Activated T-helper 1 cell treated with anti-CD3 and anti-CD28 coated beads, Interleukin-12 subunit alpha, Interleukin-12 subunit beta, Interleukin-2, Interleukin-4 antibody, amounts not matched to agents 30 ng/mL and 10 ng/mL and 1 ng/mL, durations not matched to agents 14 hours and 24 hours and 36 hours (primary cell): Measurements from ENCODE around the gene FOXO3. TPM values are rescaled to one million over a fixed set of nuclear protein-coding genes. Genes with fewer than 3 reads are reported as not detected.

Source experiments
- DNase-seq: peaks from one replicate; pipeline ENCODE4 v3.0.0; 2021; ENCODE audit warnings: low spot score
- H3K27ac Mint-ChIP-seq: one replicate; pipeline ENCODE4 v1.8.0; 2021; ENCODE audit warnings: mild to moderate bottlenecking, mixed read lengths
- H3K27me3 Mint-ChIP-seq: one replicate; pipeline ENCODE4 v1.8.0; 2022; ENCODE audit warnings: mild to moderate bottlenecking, moderate library complexity, mixed read lengths; ENCODE audit not compliant: insufficient read depth
- H3K36me3 Mint-ChIP-seq: one replicate; pipeline ENCODE4 v1.8.0; 2021; ENCODE audit warnings: low read depth, mixed read lengths
- H3K4me1 Mint-ChIP-seq: one replicate; pipeline ENCODE4 v1.8.0; 2021; ENCODE audit warnings: low read depth, mixed read lengths
- H3K4me3 Mint-ChIP-seq: one replicate; pipeline ENCODE4 v1.8.0; 2021; ENCODE audit warnings: mild to moderate bottlenecking, moderate library complexity, mixed read lengths
- H3K9me3 Mint-ChIP-seq: one replicate; pipeline ENCODE4 v1.8.0; 2021; ENCODE audit warnings: mixed read lengths
- intact Hi-C: fragments of 100-400 bp; cut with micrococcal nuclease; formaldehyde crosslinking; loops from one replicate; pipeline ENCODE4 v1.15.1; 2024
- total RNA-seq: library from RNA; stranded (reverse); gene quantifications from 2 replicates; pipeline ENCODE4 v1.2.3, GENCODE V29; 2022

The FOXO3 gene
- total RNA-seq, 1 donor from 2014 or later, result 8.6 TPM

DNA sequence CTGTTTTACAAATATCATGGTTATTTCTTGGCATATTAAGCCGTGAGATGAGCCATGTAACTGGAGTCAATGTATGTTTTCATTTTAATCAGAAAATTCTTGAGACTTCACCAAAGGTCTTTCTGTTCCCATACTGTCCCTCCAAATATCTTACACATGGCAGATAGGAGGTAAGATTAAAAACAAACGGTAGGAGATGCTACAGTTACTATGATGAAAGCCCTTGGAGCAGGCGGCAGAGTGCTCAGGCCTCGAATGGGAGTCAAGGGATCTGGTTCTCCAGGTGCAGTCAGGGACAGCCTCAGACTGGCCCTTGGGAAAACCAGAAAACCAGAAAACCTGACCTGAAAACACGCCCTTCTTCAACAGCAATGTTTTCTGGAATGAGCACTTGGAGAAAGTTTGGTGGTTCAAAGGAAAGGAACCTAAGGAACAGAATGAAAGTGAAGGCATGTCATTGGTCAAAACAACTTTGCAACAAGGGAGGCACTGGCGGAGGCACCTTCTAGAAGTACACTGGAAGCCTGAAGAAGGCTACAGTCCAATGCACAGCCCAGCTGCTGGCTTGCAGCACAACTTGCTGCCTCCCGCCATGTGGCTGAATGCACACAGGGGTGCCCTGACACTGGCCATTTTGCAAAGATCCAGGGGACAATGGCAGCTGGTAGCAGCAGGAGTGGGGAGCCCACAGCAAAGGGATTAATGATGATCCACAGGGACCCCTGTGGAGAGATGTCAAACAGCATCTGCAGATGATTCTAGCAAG is 17.4 kb upstream of the FOXO3 start:
- peaks cover 42% of the 10 kb centered on the region for H3K27me3 Mint-ChIP-seq
- no peak for DNase-seq
- no peak overlapping the region for H3K27ac Mint-ChIP-seq
- intact Hi-C loops, result loop anchor here (5.0 kb wide), 2 partner anchors 464 to 839 kb away; partner anchors contain the start of gene CD164
- H3K4me3 Mint-ChIP-seq, result no peak overlapping the region
- no peaks in the 10 kb centered on the region for H3K36me3 Mint-ChIP-seq
- peaks cover 9% of the 10 kb centered on the region for H3K9me3 Mint-ChIP-seq
- peaks cover 10% of the 10 kb centered on the region for H3K4me1 Mint-ChIP-seq

DNA sequence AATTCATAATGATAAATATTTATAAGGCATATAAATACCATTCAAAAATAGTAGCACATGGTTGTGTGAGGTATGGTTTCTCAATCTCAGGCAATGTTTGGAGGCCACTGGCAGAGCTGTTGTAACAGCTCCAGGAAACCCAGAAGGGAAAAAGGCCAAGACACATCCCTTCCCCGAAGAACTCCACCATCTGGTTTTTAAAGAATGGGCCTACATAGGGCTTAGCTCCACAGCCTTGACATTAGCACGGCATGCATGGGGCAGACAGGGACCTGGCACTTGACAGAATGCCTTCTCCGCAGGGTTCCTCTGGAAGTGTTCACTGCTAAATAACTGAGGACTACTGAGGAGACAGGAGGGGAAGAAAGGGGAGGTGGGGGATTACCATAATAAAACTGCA is 16.1 kb upstream of the FOXO3 start:
- H3K27me3 Mint-ChIP-seq, result peaks cover 44% of the 10 kb centered on the region
- intact Hi-C loops, result loop anchor here (5.0 kb wide), 2 partner anchors 463 to 838 kb away; partner anchors contain the start of gene CD164
- no peak overlapping the region for H3K27ac Mint-ChIP-seq
- no peak overlapping the region for H3K4me3 Mint-ChIP-seq
- DNase-seq, result no peak
- H3K9me3 Mint-ChIP-seq, result peaks cover 6% of the 10 kb centered on the region
- H3K4me1 Mint-ChIP-seq, result peaks cover 10% of the 10 kb centered on the region
- no peaks in the 10 kb centered on the region for H3K36me3 Mint-ChIP-seq

- intact Hi-C loops, result no loop called here
- no peak overlapping the region for H3K4me3 Mint-ChIP-seq
- H3K9me3 Mint-ChIP-seq, result no peaks in the 10 kb centered on the region
- no peak overlapping the region for H3K27ac Mint-ChIP-seq
- no peaks in the 10 kb centered on the region for H3K36me3 Mint-ChIP-seq
- no peak for DNase-seq
- peaks cover 36% of the 10 kb centered on the region for H3K27me3 Mint-ChIP-seq
- H3K4me1 Mint-ChIP-seq, result peaks cover 10% of the 10 kb centered on the region
Observed at GRCh38 chr6:108546079-108547049, 14.4 kb upstream of the FOXO3 start.

DNA sequence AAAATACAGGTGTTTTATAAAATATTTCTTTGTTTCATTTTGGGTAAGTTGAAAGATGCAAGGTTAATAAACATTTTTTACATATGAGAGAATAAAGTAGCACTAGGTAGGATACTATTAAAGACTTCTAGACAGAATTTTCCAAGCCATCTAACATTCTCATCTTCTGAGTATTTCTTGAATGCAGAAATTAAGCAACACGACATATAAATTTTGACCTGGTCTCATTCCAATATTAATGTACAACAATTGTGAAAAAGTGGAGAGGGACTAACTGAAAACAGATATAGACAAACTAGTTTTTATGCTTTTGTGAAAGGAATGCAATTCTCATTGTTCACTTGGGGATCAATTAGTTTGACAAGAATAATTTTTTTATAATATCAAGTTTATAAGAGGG is 11.5 kb upstream of the FOXO3 start:
- H3K4me1 Mint-ChIP-seq, result no peaks in the 10 kb centered on the region
- no peaks in the 10 kb centered on the region for H3K9me3 Mint-ChIP-seq
- no peak overlapping the region for H3K27ac Mint-ChIP-seq
- DNase-seq, result no peak
- peaks cover 41% of the 10 kb centered on the region for H3K27me3 Mint-ChIP-seq
- no peak overlapping the region for H3K4me3 Mint-ChIP-seq
- no peaks in the 10 kb centered on the region for H3K36me3 Mint-ChIP-seq
- intact Hi-C loops, result no loop called here

DNA sequence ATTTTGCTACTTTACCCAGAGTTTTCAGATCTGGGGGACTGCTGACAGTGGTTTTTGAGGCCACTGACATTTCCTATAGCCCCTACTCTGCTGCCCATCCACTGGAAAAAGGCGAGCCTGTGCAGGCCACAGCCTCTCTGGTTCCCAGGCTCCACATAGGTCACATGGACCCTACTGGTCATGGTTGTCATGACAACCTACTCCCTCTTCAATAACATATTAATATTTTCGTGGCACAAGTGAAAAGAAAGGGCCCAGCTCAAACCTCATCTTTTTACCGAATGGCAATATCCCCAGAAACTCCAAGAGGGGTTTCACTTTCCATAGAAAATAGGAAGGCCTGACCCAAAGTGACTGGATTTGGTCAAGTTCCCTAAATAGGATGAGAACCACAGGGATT is 11.0 kb upstream of the FOXO3 start:
- H3K4me3 Mint-ChIP-seq, result no peak overlapping the region
- no peak overlapping the region for H3K27ac Mint-ChIP-seq
- no peak for DNase-seq
- intact Hi-C loops, result loop anchor here (10.0 kb wide), 1 partner anchor 835 kb away; no protein-coding TSS in a partner anchor
- no peaks in the 10 kb centered on the region for H3K9me3 Mint-ChIP-seq
- H3K36me3 Mint-ChIP-seq, result no peaks in the 10 kb centered on the region
- H3K27me3 Mint-ChIP-seq, result peaks cover 45% of the 10 kb centered on the region
- no peaks in the 10 kb centered on the region for H3K4me1 Mint-ChIP-seq

DNA sequence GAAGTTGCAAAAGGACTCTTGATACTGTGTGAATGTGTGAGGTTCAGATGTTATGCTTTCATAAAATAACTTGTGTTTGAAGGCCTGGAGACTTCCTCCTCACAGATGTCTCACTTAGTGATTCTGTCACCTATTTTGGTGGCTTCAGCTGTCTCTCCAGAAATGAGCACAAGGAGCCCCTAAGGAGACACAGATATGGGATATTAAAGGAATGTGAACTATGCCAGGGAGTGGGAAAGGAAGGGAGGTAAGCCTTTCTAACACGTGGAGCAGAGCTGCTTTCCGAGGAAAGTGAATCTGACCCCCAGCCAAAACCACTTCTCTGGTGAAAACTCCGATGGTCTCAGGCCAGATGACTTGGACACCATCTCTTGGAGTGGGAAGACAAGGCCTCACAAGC is 10.5 kb upstream of the FOXO3 start:
- Mint-ChIP-seq H3K36me3 (no peaks in the 10 kb centered on the region), H3K27me3 (peaks cover 50% of the 10 kb centered on the region), H3K4me1 (no peaks in the 10 kb centered on the region), H3K27ac (no peak overlapping the region), H3K9me3 (no peaks in the 10 kb centered on the region), H3K4me3 (no peak overlapping the region)
- intact Hi-C loops, result loop anchor here (10.0 kb wide), 1 partner anchor 835 kb away; no protein-coding TSS in a partner anchor
- DNase-seq, result no peak

DNA sequence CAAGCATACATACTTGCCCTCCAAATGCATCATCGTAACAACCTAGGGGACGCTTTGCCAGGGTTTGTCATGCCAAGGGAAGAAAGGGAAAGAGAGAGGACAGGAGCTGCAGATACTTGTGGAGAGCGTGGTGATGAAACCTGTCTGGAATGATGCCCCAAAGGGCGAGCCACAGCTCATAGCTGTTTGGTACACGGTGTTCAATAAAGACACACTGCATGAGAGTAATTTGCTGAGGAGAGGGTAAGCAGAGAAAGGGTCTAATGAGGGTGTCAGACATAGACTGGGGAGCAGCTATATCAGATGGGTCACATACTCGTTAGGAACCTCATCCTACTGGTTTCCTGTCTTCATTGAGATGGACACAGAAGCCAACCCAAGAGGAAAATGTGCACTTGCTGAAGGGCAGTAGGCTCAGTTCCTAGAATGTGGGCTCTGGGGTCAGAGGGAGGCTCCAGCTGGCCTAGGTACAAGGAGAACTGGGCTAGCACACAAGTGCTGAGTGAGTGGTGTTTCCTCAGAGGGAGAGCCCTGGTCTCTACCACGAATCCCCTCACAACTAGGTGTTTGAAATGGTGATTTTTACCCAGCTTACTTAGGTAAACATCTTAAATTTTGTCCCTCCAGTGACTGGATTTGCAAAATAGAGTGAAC is 5.2 kb upstream of the FOXO3 start:
- no peak for DNase-seq
- Mint-ChIP-seq H3K4me1 (peaks cover 22% of the 10 kb centered on the region), H3K27ac (no peak overlapping the region), H3K27me3 (peaks cover 46% of the 10 kb centered on the region), H3K4me3 (no peak overlapping the region), H3K36me3 (no peaks in the 10 kb centered on the region), H3K9me3 (no peaks in the 10 kb centered on the region)
- intact Hi-C loops, result loop anchor here (5.0 to 10.0 kb wide), 4 partner anchors 387 to 1137 kb away; partner anchors contain the start of genes AK9 and FIG4

- DNase-seq, result no peak
- Mint-ChIP-seq H3K4me1 (peaks cover 22% of the 10 kb centered on the region), H3K27me3 (peaks cover 46% of the 10 kb centered on the region), H3K36me3 (no peaks in the 10 kb centered on the region), H3K9me3 (no peaks in the 10 kb centered on the region), H3K4me3 (peak overlapping the region; percentile 73), H3K27ac (peak overlapping the region; percentile 72)
- intact Hi-C loops, result loop anchor here (5.0 to 10.0 kb wide), 4 partner anchors 386 to 1136 kb away; partner anchors contain the start of genes AK9 and FIG4
Observed at GRCh38 chr6:108556250-108556649, 4.5 kb upstream of the FOXO3 start.

DNA sequence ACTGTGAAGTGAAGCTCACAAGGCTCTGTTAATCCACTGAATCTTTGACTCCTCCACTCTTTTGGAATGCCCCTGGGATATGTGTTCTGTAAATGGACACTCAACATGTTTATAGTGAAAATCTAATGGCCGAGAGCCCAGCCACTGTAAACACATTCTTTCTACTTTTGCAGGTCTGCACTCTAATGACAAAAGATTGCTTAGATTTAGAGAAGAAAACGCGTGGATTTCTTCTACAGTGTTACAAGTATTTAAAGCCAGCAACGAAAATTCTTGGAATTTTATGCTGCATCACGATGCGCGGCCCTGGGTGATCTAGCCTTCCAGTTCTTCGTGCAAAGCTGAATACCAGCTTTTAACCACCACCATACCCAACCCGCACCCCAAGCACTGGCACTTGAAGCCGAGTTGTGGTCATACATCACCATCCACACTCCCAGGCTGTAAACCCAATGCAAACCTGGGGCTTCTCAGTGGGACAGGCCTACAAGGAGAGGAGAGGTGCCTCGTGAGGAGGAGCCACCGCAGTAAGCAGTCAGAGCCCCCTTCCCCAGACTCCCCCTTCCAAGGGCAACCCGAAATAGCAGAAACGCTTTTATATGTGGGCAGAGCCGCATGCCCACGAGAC is 3.7 kb upstream of the FOXO3 start:
- H3K36me3 Mint-ChIP-seq, result peaks cover under 1% of the 10 kb centered on the region
- intact Hi-C loops, result loop anchor here (1.0 to 10.0 kb wide), 5 partner anchors 225 to 1135 kb away; partner anchors contain the start of genes AK9 and FIG4
- no peak for DNase-seq
- no peaks in the 10 kb centered on the region for H3K9me3 Mint-ChIP-seq
- peaks cover 22% of the 10 kb centered on the region for H3K4me1 Mint-ChIP-seq
- H3K27ac Mint-ChIP-seq, result peak overlapping the region; percentile 29
- H3K4me3 Mint-ChIP-seq, result peak overlapping the region; percentile 73
- peaks cover 46% of the 10 kb centered on the region for H3K27me3 Mint-ChIP-seq

DNA sequence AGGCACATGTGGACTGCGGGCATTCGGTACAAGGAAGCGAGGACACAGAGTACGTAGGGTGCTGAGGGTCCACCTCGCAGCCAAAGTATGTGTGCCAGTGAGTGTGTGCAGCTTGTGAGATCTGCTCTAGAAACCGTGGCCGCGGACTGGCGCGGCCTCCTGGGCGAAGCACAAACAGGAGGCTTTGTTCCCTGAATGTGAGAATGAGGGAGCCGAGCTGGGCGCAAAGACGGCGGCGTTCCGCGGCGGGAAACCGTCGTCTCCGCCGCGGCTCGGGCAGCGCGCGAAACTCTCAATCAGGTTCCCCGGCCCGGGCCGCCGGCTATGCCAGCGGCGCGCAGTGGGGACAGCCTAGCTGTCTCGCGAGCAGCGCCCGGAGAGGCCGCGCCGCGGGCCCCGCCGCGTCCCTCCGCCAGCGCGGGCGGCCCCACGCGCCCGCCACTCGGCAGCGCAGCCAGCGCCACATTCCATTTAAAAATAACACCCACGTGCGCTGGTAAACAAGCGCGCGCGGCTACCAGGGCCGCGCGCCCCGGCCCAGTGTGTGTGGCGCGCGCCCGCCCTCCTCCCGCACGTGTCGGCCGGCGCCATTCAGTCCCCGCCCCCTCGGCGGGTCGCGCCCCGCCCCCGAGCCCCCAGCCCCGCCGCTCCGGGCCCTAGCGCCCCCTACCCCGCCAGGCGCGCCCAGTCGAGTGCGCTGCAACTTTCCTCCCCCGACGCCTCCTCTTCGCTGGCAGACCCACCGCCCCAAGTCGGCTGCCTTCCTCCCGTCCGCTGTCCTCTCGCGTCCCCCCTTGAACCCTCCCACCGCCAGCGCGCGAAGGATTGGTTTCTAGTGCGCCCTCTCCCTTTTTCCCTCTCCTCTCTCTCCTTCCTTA is 3.0 kb upstream of the FOXO3 start:
- H3K4me3 Mint-ChIP-seq, result peak overlapping the region; percentile 88
- peak; percentile 54 for DNase-seq
- H3K36me3 Mint-ChIP-seq, result peaks cover 7% of the 10 kb centered on the region
- H3K4me1 Mint-ChIP-seq, result peaks cover 27% of the 10 kb centered on the region
- no peaks in the 10 kb centered on the region for H3K9me3 Mint-ChIP-seq
- peaks cover 47% of the 10 kb centered on the region for H3K27me3 Mint-ChIP-seq
- intact Hi-C loops, result loop anchor here (1.0 to 10.0 kb wide), 17 partner anchors 225 to 1621 kb away; partner anchors contain the start of genes AK9, ARMC2, CEP57L1 and FIG4
- H3K27ac Mint-ChIP-seq, result peak overlapping the region; percentile 91

- peaks cover 47% of the 10 kb centered on the region for H3K27me3 Mint-ChIP-seq
- intact Hi-C loops, result loop anchor here (1.0 to 10.0 kb wide), 16 partner anchors 264 to 1620 kb away; partner anchors contain the start of genes AK9, ARMC2, CEP57L1 and FIG4
- H3K9me3 Mint-ChIP-seq, result no peaks in the 10 kb centered on the region
- peak overlapping the region; percentile 91 for H3K27ac Mint-ChIP-seq
- peaks cover 12% of the 10 kb centered on the region for H3K36me3 Mint-ChIP-seq
- H3K4me3 Mint-ChIP-seq, result peak overlapping the region; percentile 88
- DNase-seq, result peak; percentile 95
- H3K4me1 Mint-ChIP-seq, result peaks cover 32% of the 10 kb centered on the region
Observed at GRCh38 chr6:108558372-108559096, 2.2 kb upstream of the FOXO3 start.
